GM12801 (cell line): ENCODE measurements around the gene PTPN4.

Source experiments
- TF ChIP-seq, protein P1 (sequence below): IDR thresholded peaks from one replicate; pipeline ENCODE4 v1.5.1; 2011; ENCODE audit warnings: control low read depth; ENCODE audit not compliant: insufficient read length; ENCODE audit errors: extremely low read depth

Gene PTPN4

DNA sequence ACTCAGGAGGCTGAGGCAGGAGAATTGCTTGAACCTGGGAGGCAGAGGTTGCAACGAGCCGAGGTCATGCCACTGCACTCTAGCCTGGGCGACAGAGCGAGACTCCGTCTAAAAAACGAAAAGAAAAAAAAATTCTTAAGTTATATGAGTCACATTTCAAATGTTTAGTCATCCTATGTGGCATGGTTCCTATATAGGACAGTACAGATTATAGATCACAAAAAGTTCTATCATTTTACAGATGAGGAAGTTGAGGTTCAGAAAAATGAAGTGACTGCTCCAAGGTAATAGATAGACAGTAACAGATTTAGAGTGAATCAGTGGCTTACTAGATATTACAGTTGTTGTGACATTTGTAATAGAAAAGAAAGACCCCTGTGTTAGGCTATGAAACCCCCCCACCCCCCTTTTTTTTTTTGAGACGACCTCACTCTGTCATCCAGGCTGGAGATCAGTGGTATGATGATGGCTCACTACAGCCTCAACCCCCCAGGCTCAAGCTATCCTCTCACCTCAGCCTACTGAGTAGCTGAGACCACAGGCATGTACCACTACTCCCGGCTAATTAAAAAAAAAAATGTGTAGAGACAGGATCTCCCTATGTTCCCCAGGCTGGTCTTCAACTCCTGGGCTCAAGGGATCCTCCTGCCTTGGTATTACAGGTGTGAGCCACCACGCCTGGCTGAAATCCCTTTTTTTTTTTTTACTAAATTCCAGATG lies 22.7 kb downstream of the PTPN4 start:
- TF ChIP-seq, protein P1, sequence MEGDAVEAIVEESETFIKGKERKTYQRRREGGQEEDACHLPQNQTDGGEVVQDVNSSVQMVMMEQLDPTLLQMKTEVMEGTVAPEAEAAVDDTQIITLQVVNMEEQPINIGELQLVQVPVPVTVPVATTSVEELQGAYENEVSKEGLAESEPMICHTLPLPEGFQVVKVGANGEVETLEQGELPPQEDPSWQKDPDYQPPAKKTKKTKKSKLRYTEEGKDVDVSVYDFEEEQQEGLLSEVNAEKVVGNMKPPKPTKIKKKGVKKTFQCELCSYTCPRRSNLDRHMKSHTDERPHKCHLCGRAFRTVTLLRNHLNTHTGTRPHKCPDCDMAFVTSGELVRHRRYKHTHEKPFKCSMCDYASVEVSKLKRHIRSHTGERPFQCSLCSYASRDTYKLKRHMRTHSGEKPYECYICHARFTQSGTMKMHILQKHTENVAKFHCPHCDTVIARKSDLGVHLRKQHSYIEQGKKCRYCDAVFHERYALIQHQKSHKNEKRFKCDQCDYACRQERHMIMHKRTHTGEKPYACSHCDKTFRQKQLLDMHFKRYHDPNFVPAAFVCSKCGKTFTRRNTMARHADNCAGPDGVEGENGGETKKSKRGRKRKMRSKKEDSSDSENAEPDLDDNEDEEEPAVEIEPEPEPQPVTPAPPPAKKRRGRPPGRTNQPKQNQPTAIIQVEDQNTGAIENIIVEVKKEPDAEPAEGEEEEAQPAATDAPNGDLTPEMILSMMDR, result no peak

DNA sequence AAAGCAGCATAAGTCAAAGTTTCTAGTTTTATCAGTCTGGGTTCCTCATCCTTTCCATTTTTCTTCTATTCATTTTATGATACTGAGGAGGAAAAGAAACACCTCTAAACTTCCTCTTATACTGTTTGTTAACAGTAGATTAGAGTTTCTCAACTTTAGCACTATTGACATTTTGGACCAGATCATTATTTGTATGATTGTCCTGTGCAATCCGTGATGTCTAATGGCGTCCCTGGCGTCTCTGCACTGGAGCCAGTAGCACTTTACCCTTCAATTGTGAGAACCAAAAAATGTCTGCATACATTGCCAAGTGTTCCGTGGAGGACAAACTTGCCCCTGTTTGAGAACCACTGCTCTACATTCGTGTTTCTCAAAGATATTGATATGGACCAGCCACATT lies 25.2 kb downstream of the PTPN4 start:
- TF ChIP-seq, protein P1, result no peak

DNA sequence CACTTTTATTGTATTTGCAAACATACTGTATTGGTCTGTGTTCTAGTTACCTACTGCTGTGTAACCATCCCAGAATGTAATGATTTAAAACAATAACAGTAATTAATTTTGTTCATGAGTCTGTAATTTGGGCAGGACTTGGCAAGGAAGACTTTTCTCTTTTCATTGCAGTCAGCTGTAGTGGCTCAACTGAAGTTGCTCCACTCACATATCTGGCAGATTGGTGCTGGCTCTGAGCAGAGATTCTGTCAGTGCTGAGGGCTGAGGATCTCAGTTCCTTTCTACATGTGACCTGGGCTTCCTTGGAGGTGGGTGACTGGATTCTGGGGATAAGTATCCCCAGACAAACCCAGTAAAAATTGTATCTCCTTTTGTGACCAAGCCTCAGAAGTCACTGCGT lies 26.6 kb downstream of the PTPN4 start:
- TF ChIP-seq, protein P1, result no peak

DNA sequence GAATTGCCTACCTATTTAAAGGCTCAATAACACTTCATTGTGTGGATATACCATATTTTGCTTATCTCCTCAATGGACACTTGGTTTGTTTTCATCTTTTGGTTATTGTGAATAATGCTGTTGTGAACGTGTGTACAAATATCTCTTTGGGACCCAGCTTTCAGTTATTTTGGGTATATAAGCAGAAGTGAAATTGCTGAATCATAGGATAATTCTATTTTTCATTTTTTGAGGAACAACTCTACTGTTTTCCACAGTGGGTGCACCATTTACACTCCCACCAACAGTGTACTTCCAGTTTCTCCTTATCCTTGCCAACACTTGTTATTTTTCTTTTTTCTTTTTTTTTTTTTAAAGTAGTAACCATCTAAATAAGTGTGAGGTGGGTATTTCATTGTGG lies 29.0 kb downstream of the PTPN4 start:
- TF ChIP-seq, protein P1, result no peak

DNA sequence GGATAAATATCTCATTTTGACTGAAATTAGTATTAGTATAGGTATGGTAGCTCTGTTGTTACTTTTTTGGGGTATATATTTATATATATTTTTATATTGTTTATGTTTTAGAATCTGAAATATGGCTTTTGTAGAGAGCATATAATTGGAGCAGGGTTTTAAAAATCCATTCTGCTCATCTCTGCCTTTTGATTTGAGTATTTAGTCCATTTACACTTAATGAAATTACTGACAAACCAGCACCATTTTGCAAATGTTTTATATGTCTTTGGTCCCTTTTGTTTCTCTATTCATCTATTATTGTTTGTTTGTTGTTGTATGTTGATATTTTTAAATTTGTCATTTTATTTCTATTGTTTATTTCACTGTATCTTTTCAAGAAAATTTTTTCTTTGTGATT lies 30.7 kb downstream of the PTPN4 start:
- TF ChIP-seq, protein P1, result no peak

DNA sequence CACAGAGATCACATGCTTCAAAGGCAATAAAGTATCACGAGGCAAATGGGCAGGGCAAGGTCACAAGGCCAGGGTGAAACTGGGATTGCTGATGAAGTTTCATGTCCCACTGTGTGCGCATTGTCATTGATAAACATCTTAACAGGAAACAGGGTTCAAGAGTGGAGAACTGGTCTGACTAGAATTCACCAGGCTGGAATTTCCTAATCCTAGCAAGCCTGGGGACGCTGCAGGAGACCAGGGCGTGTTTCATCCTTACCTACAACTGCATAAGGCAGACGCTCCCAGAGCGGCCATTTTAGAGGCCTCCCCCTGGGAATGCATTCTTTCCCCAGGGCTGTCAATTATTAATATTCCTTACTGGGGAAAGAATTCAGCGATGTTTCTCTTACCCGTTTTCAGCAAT lies 33.2 kb downstream of the PTPN4 start:
- TF ChIP-seq, protein P1, result no peak

DNA sequence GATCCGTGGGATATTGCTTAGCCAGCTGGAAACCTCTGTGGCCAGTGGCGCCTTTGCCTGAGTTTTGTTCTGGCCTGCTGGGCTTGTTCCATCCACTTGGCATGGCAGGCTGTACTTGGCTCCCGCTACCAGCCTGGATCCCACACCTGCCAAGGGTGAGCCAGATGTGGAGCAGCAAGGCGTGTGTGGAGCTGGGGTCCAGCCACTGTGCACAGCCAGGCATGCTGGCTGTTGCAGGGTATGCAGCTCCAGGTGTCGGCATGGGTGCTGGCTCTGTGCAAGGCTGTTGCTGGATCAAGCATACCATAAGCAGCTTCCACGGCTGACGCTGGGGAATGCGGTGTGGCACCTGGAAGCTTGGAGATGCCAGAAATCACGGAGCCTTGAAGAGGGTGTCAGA lies 34.5 kb downstream of the PTPN4 start:
- TF ChIP-seq, protein P1, result no peak
